Astrocyte (in vitro differentiated cells and primary cell): Measurements from ENCODE around the gene COLEC11.

Experiments
- EZH2 ChIP-seq: IDR thresholded peaks from 2 replicates; pipeline ENCODE4 v1.6.1; 2012; ENCODE audit warnings: mild to moderate bottlenecking, low read length, inconsistent platforms; ENCODE audit not compliant: insufficient read depth
- TF ChIP-seq, protein P1 (sequence below): IDR thresholded peaks from 2 replicates; pipeline ENCODE4 v1.5.1; 2011; ENCODE audit warnings: low read depth, mild to moderate bottlenecking, inconsistent platforms, low read length, moderate library complexity; ENCODE audit not compliant: insufficient read depth

DNA sequence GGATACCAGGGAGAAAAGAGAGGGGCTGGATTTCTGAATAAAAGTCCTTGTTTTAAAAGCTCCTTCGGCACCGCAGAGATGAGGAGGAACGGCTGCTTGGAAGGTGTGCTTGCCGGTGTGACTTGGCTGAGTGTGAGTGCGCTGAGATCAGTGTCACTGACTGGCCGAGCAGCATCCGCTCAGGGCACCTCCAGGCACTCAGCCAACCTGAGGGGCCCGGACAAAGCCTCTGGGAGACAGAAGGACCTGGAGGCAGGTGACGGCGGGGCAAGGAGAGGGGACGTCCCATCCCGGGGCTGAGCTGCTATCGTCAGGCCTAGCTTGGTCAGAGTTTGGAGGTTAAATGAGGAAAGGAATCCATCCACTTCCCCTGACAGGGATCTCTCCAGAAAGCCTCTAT, 46.3 kb downstream of the COLEC11 start:
- TF ChIP-seq, protein P1, sequence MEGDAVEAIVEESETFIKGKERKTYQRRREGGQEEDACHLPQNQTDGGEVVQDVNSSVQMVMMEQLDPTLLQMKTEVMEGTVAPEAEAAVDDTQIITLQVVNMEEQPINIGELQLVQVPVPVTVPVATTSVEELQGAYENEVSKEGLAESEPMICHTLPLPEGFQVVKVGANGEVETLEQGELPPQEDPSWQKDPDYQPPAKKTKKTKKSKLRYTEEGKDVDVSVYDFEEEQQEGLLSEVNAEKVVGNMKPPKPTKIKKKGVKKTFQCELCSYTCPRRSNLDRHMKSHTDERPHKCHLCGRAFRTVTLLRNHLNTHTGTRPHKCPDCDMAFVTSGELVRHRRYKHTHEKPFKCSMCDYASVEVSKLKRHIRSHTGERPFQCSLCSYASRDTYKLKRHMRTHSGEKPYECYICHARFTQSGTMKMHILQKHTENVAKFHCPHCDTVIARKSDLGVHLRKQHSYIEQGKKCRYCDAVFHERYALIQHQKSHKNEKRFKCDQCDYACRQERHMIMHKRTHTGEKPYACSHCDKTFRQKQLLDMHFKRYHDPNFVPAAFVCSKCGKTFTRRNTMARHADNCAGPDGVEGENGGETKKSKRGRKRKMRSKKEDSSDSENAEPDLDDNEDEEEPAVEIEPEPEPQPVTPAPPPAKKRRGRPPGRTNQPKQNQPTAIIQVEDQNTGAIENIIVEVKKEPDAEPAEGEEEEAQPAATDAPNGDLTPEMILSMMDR, result no peak
- TF ChIP-seq EZH2, result no peak
